Activated naive CD4-positive, alpha-beta T cell treated with anti-CD3 and anti-CD28 coated beads, Interleukin-2, amount 50 U/mL, for 16 hours (primary cell): ENCODE data around the gene DDRGK1.
A peak's percentile ranks its signal among the peaks of the same experiment; 100 is the strongest.
"Not testable (repeated sequence)": the region's sequence is repeated elsewhere in the genome, so short reads cannot be mapped to it uniquely, and the experiment has no call there.

Experiments used
- DNase-seq: peaks from one replicate; pipeline ENCODE4 v3.0.0-alpha.2; 2020

DDRGK1 gene

DNA sequence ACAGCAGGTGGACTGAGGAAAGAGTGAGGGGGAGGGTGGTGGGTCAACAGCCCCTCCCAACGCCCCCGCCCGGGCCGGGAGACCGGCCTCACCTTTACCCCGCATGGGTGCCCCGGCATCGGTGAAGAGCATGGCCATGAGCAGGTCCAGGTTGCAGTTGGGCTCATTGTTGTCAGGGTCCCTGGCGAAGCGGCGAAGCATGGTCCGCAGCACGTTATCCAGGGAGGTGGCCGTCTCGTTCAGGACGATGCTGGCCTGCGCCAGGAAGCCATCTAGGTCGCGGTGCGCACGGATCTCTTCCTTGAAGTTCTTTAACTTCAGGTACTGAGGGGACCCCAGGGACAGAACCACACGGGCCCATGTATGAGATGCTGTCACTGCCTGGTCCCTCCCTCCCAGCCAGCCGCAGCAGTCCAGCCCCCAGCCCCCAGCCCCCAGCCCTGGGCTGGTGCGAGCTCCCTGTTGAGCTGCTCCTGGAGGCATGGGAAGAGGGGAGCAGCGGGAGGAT lies 29.6 kb upstream of the DDRGK1 start:
- no peak for DNase-seq

- no peak for DNase-seq
Measured at GRCh38 chr20:3233131-3233990, 28.9 kb upstream of the DDRGK1 start.

DNA sequence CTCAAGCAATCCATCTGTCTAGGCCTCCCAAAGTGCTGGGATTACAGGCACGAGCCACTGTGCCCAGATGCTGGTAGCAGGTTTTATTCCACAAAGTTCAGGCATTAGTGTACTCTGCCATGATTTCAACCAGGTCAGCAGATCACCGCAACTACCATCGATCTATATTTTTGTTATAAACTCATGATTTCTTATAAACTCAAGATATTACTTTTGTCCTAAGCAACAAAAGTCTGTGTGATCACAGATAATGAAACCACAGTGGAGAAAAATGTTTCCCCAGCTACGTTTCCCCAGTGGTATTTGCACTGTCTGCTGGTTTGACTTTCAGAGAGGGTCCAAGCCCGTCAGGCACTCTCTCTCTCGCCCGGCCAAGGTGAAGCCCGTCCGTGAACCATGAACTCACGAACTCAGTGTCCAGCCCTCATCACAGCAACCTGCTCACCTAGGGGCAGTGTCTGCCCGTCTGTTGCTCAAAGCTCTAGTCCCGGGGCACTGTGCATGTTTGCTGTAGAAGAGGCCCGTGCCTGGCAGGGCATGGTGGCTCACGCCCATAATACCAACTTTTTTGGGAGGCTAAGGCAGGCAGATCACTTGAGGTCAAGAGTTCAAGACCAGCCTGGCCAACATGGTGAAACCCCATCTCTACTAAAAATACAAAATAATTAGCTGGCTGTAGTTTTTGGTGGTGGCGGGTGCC lies 27.6 kb upstream of the DDRGK1 start:
- no peak for DNase-seq

DNA sequence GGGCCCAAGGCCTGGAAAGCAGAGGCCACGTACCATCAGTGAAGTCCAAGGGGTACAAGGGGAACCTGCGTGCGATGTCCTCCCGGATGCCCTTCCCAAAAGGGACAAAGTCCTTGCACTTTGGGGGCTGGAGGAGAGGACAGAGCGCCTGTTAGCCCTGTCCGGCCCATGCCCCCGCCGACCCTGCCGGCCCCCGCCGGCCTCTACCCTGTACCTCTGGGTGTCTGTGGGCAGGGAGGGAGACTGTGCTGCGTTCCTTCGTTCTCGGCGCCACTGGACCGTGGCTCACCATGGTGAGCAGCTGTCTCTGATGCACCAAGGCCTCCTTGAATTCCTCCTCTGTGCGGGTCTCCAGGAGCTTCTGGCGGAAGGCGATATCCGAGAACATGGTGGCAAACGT lies 26.6 kb upstream of the DDRGK1 start:
- DNase-seq, result no peak

GRCh38 chr20:3229798-3230197 lies 25.3 kb upstream of the DDRGK1 start:
- DNase-seq, result no peak

GRCh38 chr20:3229158-3229557 lies 24.7 kb upstream of the DDRGK1 start:
- DNase-seq, result no peak

GRCh38 chr20:3228750-3229032 lies 24.2 kb upstream of the DDRGK1 start:
- DNase-seq, result no peak

- no peak for DNase-seq
Measured at GRCh38 chr20:3227936-3228749, 23.7 kb upstream of the DDRGK1 start.

DNA sequence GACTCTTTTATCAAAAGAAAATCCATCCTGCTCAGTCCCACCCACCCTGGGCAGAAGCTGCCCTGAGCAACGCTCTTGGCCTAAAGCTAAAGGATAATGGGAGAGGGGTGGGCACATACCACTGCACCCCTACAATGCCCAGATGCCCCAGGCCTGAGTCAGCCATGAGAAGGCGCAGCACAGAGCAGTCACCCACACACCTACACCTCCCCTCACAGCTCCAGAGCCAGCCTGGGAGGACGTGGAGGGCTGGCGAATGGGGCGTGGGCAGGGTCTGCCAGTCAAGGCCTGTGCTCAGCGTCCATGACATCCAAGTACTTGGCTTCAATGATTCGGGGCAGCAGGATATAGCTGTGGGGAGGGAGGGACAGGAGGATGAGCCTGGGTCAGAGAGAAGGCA lies 23.0 kb upstream of the DDRGK1 start:
- no peak for DNase-seq

- DNase-seq, result no peak
Measured at GRCh38 chr20:3226864-3227263, 22.4 kb upstream of the DDRGK1 start.

DNA sequence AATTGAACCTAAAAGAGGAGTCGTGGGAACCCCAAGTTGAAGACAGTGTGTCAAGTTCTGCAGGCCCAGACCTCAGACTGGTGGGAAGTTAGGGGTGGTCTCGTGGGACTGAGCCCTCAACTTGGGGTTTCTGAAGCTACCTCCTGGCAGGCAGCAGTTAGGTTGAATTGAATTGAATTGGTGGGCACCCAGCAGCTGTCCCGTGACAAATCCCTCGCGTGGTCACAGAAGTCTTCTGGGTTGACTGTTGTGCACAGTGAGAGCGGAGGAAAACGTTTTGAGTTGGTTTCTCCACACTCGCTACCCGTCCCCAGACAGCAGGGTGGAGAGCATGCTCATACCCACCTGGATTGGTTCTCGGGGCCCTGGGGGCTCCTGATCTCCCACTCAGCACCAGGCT lies 21.6 kb upstream of the DDRGK1 start:
- no peak for DNase-seq

DNA sequence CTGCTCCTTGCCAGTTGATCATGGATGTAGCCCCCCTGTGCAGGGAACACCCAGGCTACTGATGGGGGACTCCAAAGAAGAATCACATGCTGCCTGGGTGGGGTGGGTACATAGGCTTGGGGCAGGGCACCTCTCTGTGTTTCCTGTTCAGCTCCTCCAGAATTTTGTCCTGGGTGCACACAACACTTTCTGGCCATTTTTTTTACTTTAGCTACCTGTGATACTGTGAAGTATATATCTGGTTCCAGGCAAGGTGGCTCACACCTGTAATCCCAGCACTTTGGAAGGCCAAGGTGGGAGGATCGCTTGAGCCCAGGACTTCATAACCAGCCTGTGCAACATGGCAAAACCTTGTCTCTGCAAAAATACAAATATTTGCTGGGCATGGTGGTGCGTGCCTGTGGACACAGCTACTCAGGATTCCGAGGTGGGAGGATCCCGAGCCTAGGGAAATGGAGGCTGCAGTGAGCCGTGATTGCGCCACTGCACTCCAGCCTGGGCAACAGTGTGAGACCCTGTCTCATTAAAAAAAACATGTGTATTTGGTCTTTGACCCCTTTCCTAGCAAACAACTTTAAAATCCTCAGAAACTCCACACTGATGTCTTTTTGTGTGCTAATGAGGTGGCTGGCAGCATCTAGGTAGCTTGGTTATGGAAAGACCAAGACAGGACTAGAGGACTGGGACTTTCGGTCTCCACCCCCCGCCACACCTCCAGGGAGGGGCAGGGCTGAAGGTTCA lies 20.4 kb upstream of the DDRGK1 start:
- DNase-seq, result no peak

GRCh38 chr20:3223994-3224680 lies 19.7 kb upstream of the DDRGK1 start:
- DNase-seq, result no peak

DNA sequence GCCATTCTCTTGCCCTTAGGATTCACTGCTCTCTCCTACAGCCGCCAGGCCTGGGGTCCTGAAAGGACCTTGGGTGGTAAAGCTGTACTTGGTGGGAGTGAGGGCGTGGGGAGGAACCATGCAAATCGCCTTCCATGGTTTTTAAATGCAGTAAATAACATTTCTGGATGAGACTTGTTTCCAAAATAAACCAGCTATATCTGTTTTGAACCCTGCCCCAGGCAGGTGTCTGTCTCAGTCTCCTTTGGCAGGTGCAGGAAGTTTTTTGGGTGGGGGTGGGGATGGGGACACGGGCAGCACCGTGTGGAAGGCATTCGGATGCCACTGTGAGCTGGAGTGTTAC lies 19.1 kb upstream of the DDRGK1 start:
- no peak for DNase-seq

- DNase-seq, result peak; percentile 35
Measured at GRCh38 chr20:3222635-3223600, 18.4 kb upstream of the DDRGK1 start.

DNA sequence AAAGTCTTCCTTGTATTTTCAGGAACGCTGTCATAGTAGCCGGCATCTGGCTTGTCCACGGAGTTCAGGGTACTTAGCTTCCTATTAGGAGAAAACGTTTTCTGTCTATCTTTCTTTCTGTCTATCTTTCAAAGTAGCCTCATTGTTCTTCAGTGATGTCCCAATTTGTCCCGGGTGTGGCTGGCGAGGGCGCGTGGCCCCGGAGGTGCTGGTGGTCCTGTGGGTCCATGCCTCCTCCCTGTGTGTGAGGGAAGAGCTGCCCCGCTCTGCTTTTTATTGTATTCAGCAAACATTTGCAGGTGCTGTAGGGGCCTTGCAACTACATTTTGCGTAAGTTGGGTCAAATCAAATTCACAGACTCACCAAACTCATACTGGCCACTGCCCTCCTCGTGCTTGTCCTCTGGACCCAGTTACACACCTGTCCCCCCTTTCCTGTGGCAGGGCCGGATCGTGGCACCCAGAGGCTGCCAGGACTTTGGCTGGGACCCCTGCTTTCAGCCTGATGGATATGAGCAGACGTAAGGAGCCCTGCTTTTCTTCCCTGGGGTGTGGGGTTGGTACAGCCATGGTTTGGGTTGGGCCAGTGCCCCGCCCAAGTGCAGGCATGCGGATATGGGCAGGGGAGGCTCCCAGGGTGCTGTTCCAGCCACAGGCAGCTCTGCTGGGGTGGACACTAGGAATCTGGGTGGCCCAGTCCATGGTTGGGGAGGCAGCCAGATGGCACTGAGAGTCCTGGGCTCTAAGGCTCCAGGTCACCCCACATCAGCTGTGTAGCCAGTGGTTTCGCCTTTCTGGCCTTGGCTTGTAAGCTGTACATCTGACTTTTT lies 17.1 kb upstream of the DDRGK1 start:
- no peak for DNase-seq

DNA sequence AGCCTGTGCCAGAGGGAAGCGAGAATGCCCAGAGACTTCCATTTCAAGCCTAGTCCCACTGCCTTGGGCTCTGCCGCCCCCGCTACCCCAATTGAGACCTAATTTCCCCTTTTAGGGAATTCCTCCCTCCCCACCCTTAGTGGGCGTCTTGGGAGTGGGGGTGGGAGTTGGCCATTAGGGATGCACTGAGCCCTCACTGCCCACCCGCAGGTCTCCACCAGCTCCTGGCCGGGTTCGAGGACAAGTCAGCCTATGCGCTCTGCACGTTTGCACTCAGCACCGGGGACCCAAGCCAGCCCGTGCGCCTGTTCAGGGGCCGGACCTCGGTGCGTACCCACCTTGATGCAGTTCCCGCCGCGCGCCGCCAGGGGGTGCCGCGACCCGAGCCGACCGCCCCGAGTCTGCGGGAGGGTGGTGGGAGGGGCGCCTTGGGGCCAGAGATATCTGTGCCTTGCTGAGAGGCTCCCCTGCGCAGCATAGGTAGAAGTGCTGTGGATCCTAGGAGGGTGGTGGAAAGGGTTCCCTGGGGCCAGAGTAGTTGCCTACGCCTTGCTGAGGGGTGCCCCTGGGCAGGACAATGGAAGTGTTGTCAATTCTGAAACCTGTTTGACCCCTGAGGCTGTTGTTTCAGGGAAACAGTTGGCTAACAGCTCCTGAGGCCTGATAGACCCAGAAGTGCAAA lies 14.0 kb upstream of the DDRGK1 start:
- DNase-seq, result peak; percentile 80

DNA sequence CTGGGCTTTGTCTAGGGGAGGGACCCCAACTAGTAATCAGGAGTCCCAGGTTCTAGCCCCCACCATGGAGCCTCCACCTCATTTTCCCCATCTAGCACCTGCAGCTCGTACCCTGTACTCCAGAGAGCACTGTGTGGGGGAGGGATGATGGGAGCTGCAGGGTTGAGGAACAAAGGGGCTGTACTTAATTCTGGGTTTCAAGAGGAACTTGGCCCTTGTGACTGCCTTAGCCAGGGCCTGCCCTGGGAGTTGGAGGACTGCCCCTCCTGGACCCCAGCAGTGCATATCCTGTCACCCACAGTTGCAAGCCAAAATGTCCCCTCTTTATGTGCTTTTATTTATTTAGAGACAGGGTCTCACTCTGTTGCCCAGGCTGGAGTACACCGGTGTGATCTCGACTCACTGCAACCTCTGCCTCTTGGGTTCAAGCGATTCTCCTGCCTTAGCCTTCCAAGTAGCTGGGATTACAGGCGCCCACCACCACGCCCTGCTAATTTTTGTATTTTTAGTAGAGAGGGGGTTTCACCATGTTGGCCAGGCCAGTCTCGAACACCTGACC lies 11.0 kb upstream of the DDRGK1 start:
- DNase-seq, result not testable (repeated sequence)

GRCh38 chr20:3213226-3213625 lies 8.7 kb upstream of the DDRGK1 start:
- no peak for DNase-seq
